ENCODE measurements around the gene STS. TPM values are rescaled to one million over a fixed set of nuclear protein-coding genes. Genes with fewer than 3 reads are reported as not detected.

Gene STS
- total and polyA plus RNA-seq, 2 donors (not counting 3 experiments of a cell fraction or from before 2014, with no cell fraction given), result 2.1 to 4.9 TPM

DNA sequence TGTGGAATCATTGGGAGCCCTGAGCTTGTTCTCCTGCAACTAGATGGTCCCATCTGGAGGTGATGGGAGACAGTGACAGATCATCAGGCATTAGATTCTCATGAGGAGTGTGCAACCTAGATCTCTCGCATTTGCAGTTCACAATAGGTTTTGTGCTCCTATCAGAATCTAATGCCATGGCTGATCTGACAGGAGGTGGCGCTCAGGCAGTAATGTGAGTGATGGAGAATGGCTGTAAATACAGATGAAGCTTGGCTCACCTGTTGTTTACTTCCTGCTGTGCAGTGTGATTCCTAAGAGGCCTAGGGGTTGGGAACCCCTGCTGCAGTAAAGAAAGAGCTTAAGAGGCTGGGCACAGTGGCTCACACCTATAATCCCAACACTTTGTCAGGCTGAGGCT is 42.6 kb downstream of the STS start:
- Histone ChIP-seq H3K4me1 (ENCODE audit: control insufficient read depth, extremely low read depth, insufficient read depth, low read length) (no peaks in the 10 kb centered on the region), H3K4me2 (ENCODE audit: insufficient read depth, low read length) (no peak overlapping the region), H3K27ac (ENCODE audit: insufficient read depth, low read depth, low read length) (no peak overlapping the region), H3K9ac (replicated peaks; ENCODE audit: extremely low read depth, insufficient read depth, low read length) (no peak overlapping the region), H3K79me2 (ENCODE audit: control insufficient read depth, insufficient read depth, low read length) (no peaks in the 10 kb centered on the region), H3K9me3 (replicated peaks; ENCODE audit: control insufficient read depth, insufficient read depth, low read length) (no peaks in the 10 kb centered on the region), H3K27me3 (ENCODE audit: control insufficient read depth in 2 of 2, insufficient read depth in 2 of 2, low read length in 2 of 2) (no peaks in the 10 kb centered on the region), H4K20me1 (replicated peaks; ENCODE audit: control insufficient read depth, extremely low read depth, insufficient read depth, low read length) (no peaks in the 10 kb centered on the region), H3K4me3 (replicated peaks in 1 of 3; ENCODE audit: insufficient read depth in 1 of 3, low read depth in 1 of 3, low read length in 3 of 3) (no peak overlapping the region), H3K9me1 (replicated peaks; ENCODE audit: control insufficient read depth, extremely low read depth, insufficient read depth, low read length) (no peaks in the 10 kb centered on the region), H3K36me3 (ENCODE audit: control insufficient read depth in 2 of 2, extremely low read depth in 1 of 2, insufficient read depth in 2 of 2, low read length in 2 of 2) (no peaks in the 10 kb centered on the region), H2AFZ (ENCODE audit: low read depth, low read length) (no peak overlapping the region)
- POLR2A ChIA-PET, result no interaction called here
- CTCF ChIA-PET, result no interaction called here
- BruUV-seq (replicated peaks), result no TSS peak
- TF ChIP-seq POLR2AphosphoS5 (IDR thresholded peaks at IDR 0.05; ENCODE audit: insufficient read depth, low read depth, low read length) (no peak), POLR2A (IDR thresholded peaks at IDR 0.05; ENCODE audit: low read depth, low read length) (no peak), JUN (IDR thresholded peaks at IDR 0.05; ENCODE audit: borderline replicate concordance, insufficient read depth, insufficient read length, low read depth) (no peak), FOS (IDR thresholded peaks at IDR 0.05; ENCODE audit: borderline replicate concordance, insufficient read depth, low read length) (no peak), MYC (IDR thresholded peaks at IDR 0.05; ENCODE audit: low read depth, low read length) (no peak), GATA2 (IDR thresholded peaks at IDR 0.05; ENCODE audit: insufficient read depth, insufficient read length, low read depth, low read length) (no peak), EZH2 (IDR thresholded peaks at IDR 0.05; ENCODE audit: borderline replicate concordance, low read depth, low read length, severe bottlenecking) (no peak)
- TF ChIP-seq, protein P1, sequence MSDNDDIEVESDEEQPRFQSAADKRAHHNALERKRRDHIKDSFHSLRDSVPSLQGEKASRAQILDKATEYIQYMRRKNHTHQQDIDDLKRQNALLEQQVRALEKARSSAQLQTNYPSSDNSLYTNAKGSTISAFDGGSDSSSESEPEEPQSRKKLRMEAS (IDR thresholded peaks at IDR 0.05; ENCODE audit: insufficient read depth, insufficient read length), result no peak
- TF ChIP-seq, protein P2, sequence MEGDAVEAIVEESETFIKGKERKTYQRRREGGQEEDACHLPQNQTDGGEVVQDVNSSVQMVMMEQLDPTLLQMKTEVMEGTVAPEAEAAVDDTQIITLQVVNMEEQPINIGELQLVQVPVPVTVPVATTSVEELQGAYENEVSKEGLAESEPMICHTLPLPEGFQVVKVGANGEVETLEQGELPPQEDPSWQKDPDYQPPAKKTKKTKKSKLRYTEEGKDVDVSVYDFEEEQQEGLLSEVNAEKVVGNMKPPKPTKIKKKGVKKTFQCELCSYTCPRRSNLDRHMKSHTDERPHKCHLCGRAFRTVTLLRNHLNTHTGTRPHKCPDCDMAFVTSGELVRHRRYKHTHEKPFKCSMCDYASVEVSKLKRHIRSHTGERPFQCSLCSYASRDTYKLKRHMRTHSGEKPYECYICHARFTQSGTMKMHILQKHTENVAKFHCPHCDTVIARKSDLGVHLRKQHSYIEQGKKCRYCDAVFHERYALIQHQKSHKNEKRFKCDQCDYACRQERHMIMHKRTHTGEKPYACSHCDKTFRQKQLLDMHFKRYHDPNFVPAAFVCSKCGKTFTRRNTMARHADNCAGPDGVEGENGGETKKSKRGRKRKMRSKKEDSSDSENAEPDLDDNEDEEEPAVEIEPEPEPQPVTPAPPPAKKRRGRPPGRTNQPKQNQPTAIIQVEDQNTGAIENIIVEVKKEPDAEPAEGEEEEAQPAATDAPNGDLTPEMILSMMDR (IDR thresholded peaks at IDR 0.05; ENCODE audit: extremely low read depth in 1 of 2, insufficient read depth in 1 of 2, low read depth in 1 of 2, low read length in 2 of 2), result no peak
- DNase-seq (ENCODE audit: low read depth, low spot score) (no peak), FAIRE-seq (peak; percentile 58)
- dilution Hi-C loops (cut with MboI; ENCODE audit: extremely low pct_ligation_motif_present, low sequenced_read_pairs) (no loop called here), intact Hi-C loops (cut with micrococcal nuclease) (no loop called here)
